GM23248 (cell line): Measurements from ENCODE around the gene DACH2.

Source experiments
- EZH2 ChIP-seq: fragments of 200-600 bp; sonication (generic); IDR thresholded peaks from 2 replicates; pipeline ENCODE4 v1.6.1; 2018; ENCODE audit warnings: antibody characterized with exemption, mild to moderate bottlenecking; ENCODE audit not compliant: insufficient read depth, poor library complexity, severe bottlenecking
- EZH2phosphoT487 ChIP-seq: fragments of 200-600 bp; sonication (generic); IDR thresholded peaks from 2 replicates; pipeline ENCODE4 v1.6.1; 2018; ENCODE audit warnings: antibody characterized with exemption, moderate library complexity, mild to moderate bottlenecking, low read depth; ENCODE audit not compliant: insufficient read depth

GRCh38 chrX:86747091-86747490 is 598.8 kb downstream of the DACH2 start:
- TF ChIP-seq EZH2phosphoT487 (no peak), EZH2 (no peak)
